GM10266 (cell line): ENCODE data around the gene HRAS.

Source experiments
- DNase-seq: peaks from one replicate; pipeline ENCODE4 v3.0.0; 2012; ENCODE audit errors: extremely low spot score
- CTCF ChIP-seq: IDR thresholded peaks from 2 replicates; pipeline ENCODE4 v1.5.1; 2012; ENCODE audit warnings: mild to moderate bottlenecking, low read depth; ENCODE audit not compliant: control insufficient read depth, insufficient read depth; ENCODE audit errors: missing control alignments

HRAS gene

GRCh38 chr11:559020-559620 lies 23.7 kb upstream of the HRAS start:
- no peak for TF ChIP-seq CTCF

GRCh38 chr11:558503-558902 lies 23.1 kb upstream of the HRAS start:
- TF ChIP-seq CTCF, result no peak
- DNase-seq, result no peak

More at GRCh38 chr11:559020-559620, 23.7 kb upstream of the HRAS start:
- no peak for DNase-seq

- no peak for TF ChIP-seq CTCF
- no peak for DNase-seq
Measured at GRCh38 chr11:557328-558132, 22.2 kb upstream of the HRAS start.

GRCh38 chr11:556662-557256 lies 21.4 kb upstream of the HRAS start:
- TF ChIP-seq CTCF, result no peak
- DNase-seq, result no peak

DNA sequence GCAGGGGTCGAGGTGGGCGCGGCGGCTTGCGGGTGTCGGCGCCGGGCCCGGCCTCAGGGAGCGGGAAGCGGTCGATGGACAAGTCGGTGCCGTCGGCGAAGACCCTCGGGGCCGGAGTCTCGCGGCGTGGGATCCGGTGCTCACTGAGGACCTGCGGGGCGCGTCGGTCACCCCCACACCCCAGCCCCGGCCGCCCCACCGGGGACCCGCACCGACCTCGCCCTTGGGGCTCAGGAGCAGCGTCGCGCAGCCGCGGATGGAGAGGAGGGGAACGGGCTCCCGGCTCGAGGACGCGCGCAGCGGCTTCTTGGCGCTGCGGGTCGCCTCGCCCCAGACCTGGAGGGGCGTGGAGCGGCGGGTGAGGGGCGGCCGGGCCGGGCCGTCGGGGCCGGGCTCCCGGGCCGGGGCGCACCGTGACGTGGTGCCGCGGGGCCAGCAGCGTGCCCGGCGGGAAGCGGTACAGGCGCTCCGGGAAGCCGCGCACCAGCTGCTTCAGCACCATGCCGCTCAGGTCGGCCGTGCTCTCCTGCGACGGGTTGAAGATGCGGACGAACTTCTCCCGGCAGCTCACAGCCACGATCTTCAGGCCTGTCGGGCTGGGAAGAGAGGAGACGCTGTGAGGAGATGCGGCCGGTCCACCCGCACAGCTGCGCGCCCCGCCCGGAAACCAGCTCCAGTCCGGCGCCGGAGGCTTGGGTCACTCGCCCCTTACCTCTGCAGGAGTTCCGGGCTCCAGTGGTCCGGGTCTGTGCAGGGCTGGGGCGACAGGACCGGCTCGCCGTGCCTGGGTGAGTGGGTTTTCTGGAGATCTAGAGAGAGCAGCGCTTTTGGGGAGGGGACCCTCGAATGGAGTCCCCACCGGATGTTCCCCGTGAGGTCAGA lies 20.6 kb upstream of the HRAS start:
- DNase-seq, result no peak
- TF ChIP-seq CTCF, result no peak

DNA sequence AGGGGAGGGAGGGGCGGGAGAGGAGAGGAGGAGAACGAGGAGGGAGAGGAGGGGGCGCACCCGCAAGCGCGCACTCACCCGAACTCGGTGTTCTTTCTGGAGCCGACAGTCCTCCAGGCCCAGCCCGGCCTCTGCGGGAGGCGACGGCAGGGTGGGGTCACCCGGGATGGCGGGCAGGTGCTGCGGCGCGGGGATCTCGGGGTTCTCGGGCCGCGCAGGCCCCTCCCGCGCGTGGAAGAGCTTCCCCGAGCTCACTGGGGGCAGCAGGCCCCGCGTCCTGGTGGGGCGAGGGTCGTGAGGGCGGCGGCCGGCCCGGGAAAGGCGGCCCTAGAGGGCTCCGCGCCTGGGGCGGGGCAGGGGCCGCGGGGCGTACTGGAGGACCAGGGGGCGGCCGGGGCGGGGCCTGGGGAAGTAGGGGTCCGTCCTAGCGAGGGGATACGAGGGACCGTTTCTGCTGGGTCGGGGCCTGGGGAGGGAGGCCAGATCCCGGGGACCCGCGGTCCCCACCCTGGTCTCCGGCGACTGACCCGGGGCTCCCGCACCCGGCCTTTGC lies 19.9 kb upstream of the HRAS start:
- no peak for TF ChIP-seq CTCF
- no peak for DNase-seq
